ENCODE data around the gene TPTE.
"Not testable (repeated sequence)": the region's sequence is repeated elsewhere in the genome, so short reads cannot be mapped to it uniquely, and the experiment has no call there.

The TPTE gene

GRCh38 chr21:10617133-10617752, 95.9 kb downstream of the TPTE start:
- DNase-seq, result not testable (repeated sequence)

- DNase-seq, result no peak
Measured at GRCh38 chr21:10627316-10627863, 106.0 kb downstream of the TPTE start.

DNA sequence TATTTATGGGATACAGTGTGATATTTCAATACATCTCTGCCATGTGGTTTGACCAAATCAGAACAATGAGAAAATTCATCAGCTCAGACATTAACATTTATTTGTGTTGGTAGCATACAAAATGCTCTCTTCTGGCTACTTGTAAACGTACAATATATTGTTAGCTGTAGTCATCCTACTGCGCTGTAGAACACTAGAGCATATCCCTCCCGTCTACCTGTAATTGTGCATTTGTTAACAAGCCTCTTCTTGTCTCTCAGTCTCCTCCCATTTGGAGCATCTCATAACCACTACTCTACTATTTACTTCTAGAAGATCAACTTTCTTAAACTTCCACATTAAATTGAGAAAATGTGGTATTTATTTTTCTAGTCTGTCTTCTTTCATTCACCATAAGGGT, 107.9 kb downstream of the TPTE start:
- DNase-seq, result not testable (repeated sequence)

GRCh38 chr21:10630829-10631228, 109.4 kb downstream of the TPTE start:
- DNase-seq, result not testable (repeated sequence)

DNA sequence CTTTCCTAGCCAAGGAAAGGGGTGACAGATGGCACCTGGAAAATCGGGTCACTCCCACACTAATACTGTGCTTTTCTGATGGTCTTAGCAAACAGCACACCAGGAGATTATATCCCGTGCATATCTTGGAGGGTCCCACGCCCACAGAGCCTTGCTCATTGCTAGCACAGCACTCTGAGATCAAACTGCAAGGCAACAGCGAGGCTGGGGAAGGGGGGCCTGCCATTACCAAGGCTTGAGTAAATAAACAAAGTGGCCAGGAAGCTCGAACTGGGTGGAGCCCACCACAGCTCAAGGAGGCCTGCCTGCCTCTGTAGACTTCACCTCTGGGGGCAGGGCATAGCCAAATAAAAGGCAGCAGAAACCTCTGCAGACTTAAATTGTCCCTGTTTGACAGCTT, 109.9 kb downstream of the TPTE start:
- not testable (repeated sequence) for DNase-seq

DNA sequence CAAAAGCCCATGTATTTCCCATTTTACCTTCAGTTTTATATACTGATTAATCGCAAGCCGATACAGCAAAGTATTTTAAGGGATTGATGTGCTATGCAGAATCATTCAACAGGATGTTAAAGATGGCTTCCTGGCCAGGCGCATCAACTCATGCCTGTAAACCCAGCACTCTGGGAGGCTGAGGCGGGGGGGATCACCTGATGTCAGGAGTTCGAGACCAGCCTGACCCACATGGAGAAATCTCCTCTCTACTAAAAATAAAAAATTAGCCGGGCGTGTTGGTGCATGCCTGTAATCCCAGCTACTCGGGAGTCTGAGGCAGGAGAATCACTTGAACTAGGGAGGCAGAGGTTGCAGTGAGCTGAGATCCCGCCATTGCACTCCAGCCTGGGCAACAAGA, 116.8 kb downstream of the TPTE start:
- not testable (repeated sequence) for DNase-seq

- DNase-seq, result no peak
Measured at GRCh38 chr21:10639123-10639522, 117.7 kb downstream of the TPTE start.

DNA sequence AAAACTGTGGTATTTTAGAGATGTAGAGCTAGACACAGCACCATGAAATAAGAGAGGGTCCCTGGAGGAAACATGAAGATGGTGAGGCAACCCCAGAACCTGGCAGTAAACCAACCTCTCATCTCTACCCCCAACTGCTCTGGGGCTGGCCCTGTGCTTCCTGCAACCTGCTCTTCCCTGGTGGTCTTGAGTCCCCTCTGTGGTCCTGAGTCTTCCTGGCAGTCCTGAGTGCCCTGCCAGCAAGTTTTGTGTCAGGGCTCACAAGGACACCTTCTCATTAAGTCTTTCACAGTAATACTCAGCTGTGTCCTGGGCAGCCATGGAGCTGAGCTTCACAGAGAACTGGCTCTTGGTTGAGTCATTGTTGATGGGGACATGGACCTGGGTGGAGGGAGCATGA, 118.4 kb downstream of the TPTE start:
- DNase-seq, result not testable (repeated sequence)

DNA sequence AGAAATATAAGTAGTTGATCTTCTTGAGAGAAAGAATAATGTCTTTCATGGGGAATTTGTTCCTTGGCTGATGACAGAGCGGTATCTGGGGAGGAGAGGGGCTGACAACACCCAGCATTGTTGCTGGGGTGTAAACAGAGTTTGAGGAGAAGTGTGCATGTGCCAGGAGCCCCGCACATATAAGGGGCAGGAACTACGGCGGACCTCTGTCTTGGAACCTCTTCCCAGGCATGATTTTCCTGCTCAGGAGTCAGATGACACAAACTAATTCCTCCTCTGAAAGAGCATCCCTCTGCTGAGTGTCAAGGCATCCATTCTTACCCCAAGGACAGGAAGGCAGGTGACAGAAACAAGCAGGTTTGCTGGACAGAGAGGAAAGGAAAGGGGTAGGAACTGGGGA, 119.1 kb downstream of the TPTE start:
- no peak for DNase-seq

GRCh38 chr21:10641107-10641506, 119.7 kb downstream of the TPTE start:
- no peak for DNase-seq

- DNase-seq, result not testable (repeated sequence)
Measured at GRCh38 chr21:10645667-10646066, 124.3 kb downstream of the TPTE start.

DNA sequence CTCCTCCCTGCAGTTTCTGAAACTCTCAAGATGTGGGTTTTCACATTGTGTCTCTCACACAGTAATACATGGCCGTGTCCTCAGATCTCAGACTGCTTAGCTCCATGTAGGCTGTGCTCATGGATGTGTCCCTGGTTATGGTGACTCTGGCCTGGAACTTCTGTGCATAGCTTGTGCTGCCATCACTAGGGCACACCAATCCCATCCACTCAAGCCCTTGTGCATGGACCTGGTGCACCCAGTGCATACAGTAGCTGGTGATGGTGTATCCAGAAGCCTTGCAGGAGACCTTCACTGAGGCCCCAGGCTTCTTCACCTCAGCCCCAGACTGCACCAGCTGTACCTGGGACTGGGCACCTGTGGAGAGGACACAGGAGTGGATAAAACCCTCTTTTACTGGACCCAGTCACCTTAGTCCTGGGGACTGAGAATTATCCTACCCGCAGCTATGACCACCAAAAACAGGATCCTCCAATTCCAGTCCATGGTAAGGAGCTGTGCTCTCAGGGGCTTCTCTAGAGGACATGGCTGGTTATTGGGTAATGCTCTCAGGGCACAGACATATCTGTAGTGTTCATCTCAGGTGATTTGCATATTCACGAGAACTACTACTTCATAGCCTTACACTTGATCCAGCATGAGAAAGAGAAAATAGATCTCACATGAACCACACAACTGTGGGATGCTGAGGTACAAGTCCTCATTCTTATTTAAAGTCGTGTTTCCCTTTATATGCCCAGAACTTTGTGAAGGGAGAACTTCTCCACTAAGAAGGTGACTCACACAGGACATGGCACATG, 128.2 kb downstream of the TPTE start:
- DNase-seq, result not testable (repeated sequence)

DNA sequence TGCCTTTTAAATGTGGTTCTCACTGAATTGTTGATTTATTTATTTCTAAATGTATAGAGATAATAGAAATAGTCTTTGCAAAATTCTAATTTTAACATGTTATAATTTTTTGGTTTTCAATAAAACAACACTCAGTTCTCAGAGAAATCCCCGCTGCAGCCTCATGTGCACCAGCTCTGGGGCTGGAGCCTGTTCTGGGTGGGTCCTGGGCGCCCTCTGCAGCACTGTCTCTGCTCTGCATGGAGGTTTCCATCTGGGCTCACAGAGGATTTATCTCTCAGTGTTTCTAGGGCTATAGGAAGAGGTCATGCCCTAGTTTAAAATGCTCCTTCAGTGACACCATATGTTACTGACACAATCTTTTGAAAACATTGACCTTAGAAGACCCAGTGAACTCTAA, 128.9 kb downstream of the TPTE start:
- DNase-seq, result not testable (repeated sequence)
